ENCODE measurements around the gene COL2A1.

The COL2A1 gene

GRCh38 chr12:48022180-48022521, 17.9 kb upstream of the COL2A1 start:
- Histone ChIP-seq H3K27me3 (ENCODE audit: insufficient read depth, low read depth) (no peaks in the 10 kb centered on the region), H3K4me3 (IDR thresholded peaks at IDR 0.05; ENCODE audit: insufficient read depth, low read depth, low read length) (no peak overlapping the region), H2AFZ (ENCODE audit: low read depth) (no peak overlapping the region), H3K79me2 (ENCODE audit: insufficient read depth, low read depth) (no peaks in the 10 kb centered on the region), H3K36me3 (ENCODE audit: insufficient read depth) (no peaks in the 10 kb centered on the region), H3K4me2 (no peak overlapping the region), H4K20me1 (ENCODE audit: insufficient read depth) (no peaks in the 10 kb centered on the region), H3K9ac (no peak overlapping the region), H3K4me1 (ENCODE audit: low read depth, poor library complexity, severe bottlenecking) (no peaks in the 10 kb centered on the region), H3K27ac (no peak overlapping the region)
- no peak for TF ChIP-seq CTCF (conservative IDR thresholded peaks at IDR 0.05; ENCODE audit: low read depth, low read length)

- Histone ChIP-seq H3K4me2 (no peak overlapping the region), H3K4me1 (ENCODE audit: low read depth, poor library complexity, severe bottlenecking) (no peaks in the 10 kb centered on the region), H2AFZ (ENCODE audit: low read depth) (no peak overlapping the region), H3K36me3 (ENCODE audit: insufficient read depth) (no peaks in the 10 kb centered on the region), H3K27me3 (ENCODE audit: insufficient read depth, low read depth) (no peaks in the 10 kb centered on the region), H4K20me1 (ENCODE audit: insufficient read depth) (no peaks in the 10 kb centered on the region), H3K9ac (no peak overlapping the region), H3K4me3 (IDR thresholded peaks at IDR 0.05; ENCODE audit: insufficient read depth, low read depth, low read length) (no peak overlapping the region), H3K27ac (no peak overlapping the region), H3K79me2 (ENCODE audit: insufficient read depth, low read depth) (no peaks in the 10 kb centered on the region)
- TF ChIP-seq CTCF (conservative IDR thresholded peaks at IDR 0.05; ENCODE audit: low read depth, low read length) = no peak
Observed at GRCh38 chr12:48021485-48022179, 17.4 kb upstream of the COL2A1 start.

GRCh38 chr12:48019639-48020265, 15.5 kb upstream of the COL2A1 start:
- no peak for TF ChIP-seq CTCF (conservative IDR thresholded peaks at IDR 0.05; ENCODE audit: low read depth, low read length)
- Histone ChIP-seq H3K4me1 (ENCODE audit: low read depth, poor library complexity, severe bottlenecking) (no peaks in the 10 kb centered on the region), H3K9ac (no peak overlapping the region), H3K27me3 (ENCODE audit: insufficient read depth, low read depth) (no peaks in the 10 kb centered on the region), H4K20me1 (ENCODE audit: insufficient read depth) (no peaks in the 10 kb centered on the region), H3K4me2 (no peak overlapping the region), H3K79me2 (ENCODE audit: insufficient read depth, low read depth) (no peaks in the 10 kb centered on the region), H3K4me3 (IDR thresholded peaks at IDR 0.05; ENCODE audit: insufficient read depth, low read depth, low read length) (no peak overlapping the region), H3K36me3 (ENCODE audit: insufficient read depth) (no peaks in the 10 kb centered on the region), H3K27ac (no peak overlapping the region), H2AFZ (ENCODE audit: low read depth) (no peak overlapping the region)

- H3K27ac ChIP-seq = no peak overlapping the region
- no peak overlapping the region for H3K4me3 ChIP-seq (IDR thresholded peaks at IDR 0.05; ENCODE audit: insufficient read depth, low read depth, low read length)
- H2AFZ ChIP-seq (ENCODE audit: low read depth) = no peak overlapping the region
- H3K4me2 ChIP-seq = no peak overlapping the region
- no peaks in the 10 kb centered on the region for H3K79me2 ChIP-seq (ENCODE audit: insufficient read depth, low read depth)
- TF ChIP-seq CTCF (conservative IDR thresholded peaks at IDR 0.05; ENCODE audit: low read depth, low read length) = no peak
- H3K36me3 ChIP-seq (ENCODE audit: insufficient read depth) = no peaks in the 10 kb centered on the region
- H3K27me3 ChIP-seq (ENCODE audit: insufficient read depth, low read depth) = no peaks in the 10 kb centered on the region
- H3K9ac ChIP-seq = no peak overlapping the region
- H3K4me1 ChIP-seq (ENCODE audit: low read depth, poor library complexity, severe bottlenecking) = no peaks in the 10 kb centered on the region
- no peaks in the 10 kb centered on the region for H4K20me1 ChIP-seq (ENCODE audit: insufficient read depth)
Observed at GRCh38 chr12:48018618-48018995, 14.3 kb upstream of the COL2A1 start.
